Non-pigmented ciliary epithelial cell (primary cell): ENCODE results near the gene DNAJB14.
A peak's percentile ranks its signal among the peaks of the same experiment; 100 is the strongest.
"Not testable (repeated sequence)": the region's sequence is repeated elsewhere in the genome, so short reads cannot be mapped to it uniquely, and the experiment has no call there.

Experiments used
- DNase-seq: peaks from one replicate; pipeline ENCODE4 v3.0.0-alpha.2; 2010; ENCODE audit warnings: low read depth

The DNAJB14 gene

DNA sequence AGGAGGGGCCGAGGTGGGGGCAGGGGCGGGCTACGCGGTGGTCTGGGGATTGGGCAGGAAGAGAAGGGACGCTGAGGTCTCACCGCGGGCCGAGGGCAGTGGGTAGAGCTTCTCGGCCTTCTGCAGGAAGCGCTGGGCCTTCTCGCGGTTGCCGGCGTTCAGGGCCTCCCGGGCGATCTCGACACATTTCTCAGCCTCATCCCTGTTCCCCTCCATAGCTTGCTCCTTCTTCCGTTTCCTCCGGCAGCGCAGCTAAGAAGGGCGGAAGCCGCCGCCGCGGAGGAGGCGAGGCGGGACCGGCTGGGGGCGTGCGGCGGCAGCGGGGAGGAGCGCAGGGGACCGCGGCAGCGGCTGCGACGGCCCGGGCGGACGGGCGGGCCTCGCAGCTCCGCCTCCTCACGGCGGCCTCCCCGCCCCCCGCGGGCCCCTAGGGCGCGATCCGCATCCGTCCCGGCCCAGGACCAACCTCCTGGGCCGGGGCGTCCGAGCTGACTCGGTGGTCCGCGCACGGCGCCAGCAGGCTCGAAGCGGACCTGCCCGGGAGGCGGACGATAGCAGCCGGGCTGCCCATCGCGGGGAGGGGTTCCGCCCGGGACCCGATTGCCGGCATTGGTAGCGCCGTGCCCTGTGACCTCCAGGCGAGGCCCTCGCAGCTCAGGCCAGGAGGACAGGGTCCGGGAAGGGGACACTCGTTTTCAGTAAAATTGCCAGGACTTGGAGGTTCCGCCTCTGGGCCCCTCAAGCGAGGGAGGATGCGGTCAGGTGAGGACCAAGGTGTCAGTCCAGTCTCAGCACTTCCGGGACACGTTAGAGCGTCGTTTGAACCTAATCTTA is at the start of gene DNAJB14:
TSS of gene DNAJB14 (minus strand) at position 263 of the 834 bp plus-strand sequence. CDS start at position 216, 47 bp downstream.
- DNase-seq: no peak

DNA sequence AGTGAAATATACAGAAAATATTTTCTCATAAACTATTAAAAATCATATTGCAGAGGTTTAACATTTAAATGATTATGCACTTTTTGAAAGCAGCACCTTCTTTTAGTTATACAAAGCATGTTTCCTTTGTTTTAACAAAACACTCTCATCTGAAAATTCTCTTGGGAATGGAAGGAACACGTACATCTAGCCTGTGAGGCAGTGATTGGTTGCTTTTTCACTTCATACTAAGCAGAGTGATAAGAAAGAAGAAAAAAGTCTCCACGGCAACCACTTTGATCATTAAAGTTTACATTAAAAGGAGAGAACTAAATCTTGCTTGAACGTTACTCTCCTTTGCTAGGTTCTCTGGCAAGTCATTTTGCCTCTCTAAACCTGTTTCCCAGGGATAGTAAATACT is 45.3 kb upstream of the DNAJB14 start:
- no peak for DNase-seq

DNA sequence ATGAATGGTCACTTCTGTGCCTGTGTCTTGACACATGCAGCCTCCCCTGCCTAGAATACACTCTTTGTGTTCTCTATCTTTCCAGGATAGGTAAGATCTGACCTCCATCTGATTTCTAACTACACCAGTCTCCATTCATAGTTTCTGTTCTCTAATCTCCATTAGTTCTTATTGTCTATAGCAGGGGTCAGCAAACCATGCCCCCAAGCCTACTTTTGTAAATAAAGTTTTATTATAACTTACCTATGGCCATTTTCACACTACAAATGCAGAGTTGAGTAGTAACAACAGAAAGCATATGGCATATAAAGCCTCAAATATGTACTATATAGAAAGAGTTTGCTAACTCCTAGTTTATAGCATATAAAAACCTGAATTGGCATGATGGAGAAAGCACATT is 41.3 kb upstream of the DNAJB14 start:
- DNase-seq: no peak

DNA sequence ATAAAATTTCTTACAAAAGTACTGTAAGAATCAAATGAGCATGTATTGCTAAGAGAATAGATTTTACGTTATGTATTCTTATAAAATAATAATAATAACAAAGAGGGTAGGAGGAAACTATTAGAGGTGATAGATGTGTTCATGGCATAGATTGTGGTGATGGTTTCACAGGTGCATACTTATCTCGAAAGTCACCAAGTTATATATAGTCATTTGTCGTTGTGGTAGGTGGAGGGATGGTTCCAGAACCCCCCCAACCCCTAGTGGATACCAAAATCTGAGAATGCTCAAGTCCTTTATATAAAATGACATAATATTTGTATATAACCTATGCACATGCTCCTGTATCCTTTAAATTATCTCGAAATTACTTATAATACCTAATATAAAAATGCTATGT is 40.4 kb upstream of the DNAJB14 start:
- no peak for DNase-seq

DNA sequence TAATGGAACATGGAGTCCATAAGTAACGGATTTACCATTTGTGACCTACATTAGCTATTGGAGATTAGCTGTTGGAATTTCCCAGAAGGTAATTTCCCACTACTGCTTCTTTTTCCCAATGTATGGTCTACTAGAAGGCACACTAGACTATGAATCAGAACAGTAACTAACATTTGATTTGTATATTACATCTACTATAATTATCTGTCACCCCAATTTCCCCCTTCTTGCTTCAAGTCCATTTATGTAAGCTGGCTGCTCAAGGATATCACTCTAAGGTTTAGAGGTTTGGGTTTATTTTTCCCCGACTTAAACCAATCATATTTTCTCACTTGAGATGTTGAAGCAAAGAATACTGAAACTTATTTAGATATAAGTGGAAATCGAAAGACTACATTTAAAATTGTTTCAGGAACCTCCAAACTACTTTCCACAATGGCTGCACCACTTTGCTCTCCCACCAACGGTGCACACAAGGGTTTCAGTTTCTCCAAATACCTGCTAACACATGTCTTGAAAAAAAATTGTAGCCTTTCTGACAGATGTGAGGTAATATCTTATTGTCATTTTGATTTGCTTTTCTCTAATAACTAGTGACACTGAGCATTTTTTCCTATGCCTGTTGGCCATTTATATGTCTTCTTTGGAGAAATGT is 37.0 kb upstream of the DNAJB14 start:
- no peak for DNase-seq

DNA sequence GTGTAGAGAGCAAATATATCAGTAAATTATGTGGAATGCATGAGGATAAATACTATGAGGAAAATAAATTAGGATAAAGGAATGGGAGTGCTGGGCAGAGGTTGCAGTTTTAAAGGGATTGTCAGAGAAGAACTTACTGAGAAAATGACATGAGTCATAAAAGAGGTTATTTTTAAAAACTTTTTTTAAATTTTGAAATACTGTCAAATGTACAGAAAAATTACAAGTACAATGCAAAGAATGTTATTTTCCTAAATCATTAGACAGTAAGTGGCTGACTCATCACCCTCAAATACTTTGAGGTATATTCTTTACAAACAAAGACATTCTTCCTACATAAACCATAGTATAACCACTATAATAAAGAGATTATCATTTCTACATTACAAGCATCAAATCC is 33.5 kb upstream of the DNAJB14 start:
- no peak for DNase-seq

DNA sequence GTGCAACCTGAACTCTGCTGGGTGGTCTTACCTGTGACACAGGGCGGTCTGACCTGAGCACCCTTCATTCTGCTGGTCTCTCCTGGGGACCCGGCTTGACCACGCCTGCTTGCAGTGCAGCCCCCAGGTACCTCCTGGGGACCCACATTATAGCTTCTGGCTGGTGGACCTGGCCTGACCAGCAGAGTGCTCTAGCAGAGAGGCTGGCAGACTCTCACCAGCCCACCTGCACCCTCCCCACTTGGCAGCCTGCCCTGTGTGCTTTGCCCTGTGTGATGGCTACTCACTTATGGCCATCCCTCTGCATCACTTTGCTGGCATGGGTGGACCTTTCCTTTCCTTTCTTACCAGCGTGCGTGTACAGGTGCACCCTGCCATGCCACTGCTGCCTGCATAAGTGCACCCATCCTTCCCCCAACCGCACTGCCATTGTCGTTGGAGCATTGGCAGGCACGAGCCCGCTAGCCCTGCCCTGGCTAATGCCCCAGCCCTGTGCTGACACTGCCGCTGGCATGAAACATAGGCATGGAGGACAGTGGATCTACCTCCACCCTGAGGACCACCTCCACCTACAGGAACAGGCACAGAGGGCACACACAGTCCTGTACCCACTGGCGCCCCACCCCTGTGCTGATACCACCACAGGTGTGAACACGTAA is 25.2 kb upstream of the DNAJB14 start:
- no peak for DNase-seq

DNA sequence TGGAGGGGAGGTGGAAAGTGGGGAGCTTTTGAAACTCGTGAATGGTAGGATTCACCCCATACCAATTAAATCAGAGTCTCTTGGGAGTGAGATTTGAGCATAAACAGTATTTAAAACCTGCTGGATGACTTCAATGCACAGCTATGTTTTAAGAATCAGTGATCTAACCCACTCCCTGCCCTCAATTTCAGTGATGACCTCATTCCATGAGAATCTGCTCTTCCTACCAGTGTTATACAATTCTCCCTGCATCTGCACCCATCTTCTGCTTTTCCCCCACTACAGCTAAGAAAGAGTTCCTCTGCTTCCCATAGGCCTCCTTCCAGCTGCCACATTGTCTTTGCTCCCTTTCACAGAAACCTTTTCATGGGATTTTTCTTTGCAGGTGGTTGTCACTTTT is 21.9 kb upstream of the DNAJB14 start:
- DNase-seq: peak; percentile 83

- DNase-seq: no peak
These were observed 20.3 kb upstream of the DNAJB14 start for GRCh38 chr4:99966692-99967091.

- no peak for DNase-seq
These were observed 19.4 kb upstream of the DNAJB14 start for GRCh38 chr4:99965674-99966350.

DNA sequence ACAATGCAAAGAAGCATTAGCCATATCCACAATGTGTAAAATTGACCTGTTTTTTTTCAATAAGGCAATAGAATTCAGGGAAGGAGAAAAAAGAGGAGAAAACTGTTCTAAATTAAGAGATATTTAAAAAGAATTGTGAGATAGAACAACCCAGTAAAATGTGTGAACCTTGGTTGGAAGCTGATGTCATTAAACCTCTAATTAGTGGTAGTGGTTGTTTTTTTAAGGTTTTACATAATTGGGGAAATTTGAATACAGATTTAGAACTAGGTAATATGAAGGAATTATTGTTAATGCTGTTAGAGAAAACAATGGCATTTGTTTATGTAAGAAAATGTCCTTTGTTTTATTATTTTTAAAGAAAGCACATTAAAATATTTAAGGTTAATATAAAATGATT is 18.8 kb upstream of the DNAJB14 start:
- no peak for DNase-seq

DNA sequence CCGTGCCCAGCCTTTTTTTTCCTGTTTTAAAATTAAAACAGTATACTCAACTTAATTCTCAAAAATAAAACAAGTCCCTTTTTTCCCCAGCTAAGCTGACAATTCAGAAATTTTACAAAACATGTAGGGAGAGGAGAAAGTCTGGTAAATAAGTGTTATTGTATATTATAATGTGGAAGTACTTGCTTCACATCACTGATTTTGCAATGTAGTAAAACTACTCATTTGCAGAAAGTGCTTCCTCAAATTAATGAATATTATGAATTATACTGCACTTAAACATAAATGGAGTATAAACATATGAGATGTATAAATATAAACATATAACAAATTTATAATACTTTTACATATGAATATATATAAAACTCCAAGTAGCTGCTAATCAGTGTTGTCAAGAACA is 15.3 kb upstream of the DNAJB14 start:
- no peak for DNase-seq

- DNase-seq: no peak
These were observed 14.2 kb upstream of the DNAJB14 start for GRCh38 chr4:99960648-99961047.

DNA sequence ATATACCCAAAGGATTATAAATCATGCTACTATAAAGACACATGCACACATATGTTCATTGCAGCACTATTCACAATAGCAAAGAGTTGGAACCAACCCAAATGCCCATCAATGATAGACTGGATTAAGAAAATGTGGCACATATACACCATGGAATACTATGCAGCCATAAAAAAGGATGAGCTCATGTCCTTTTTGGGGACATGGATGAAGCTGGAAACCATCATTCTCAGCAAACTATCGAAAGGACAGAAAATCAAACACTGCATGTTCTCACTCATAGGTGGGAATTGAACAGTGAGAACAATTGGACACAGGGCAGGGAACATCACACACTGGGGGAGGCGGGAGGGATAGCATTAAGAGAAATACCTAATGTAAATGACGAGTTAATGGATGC is 11.8 kb upstream of the DNAJB14 start:
- DNase-seq: not testable (repeated sequence)

DNA sequence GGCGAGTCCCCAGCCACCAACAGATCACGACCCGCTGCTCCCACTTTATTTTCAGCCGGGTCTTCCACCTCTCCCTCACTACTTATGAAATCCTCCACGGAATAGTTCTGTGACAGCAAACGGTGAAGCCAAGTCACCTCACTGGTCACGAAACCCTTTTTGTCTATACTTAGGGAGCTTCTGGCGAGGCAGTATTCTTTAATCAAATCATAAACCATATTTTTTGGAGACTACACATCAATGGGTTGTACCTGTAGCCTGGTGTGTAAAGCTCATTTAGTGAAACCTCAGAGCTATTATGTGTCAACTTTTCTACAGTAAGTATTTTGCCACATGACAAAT is 4.5 kb upstream of the DNAJB14 start:
- DNase-seq: no peak

DNA sequence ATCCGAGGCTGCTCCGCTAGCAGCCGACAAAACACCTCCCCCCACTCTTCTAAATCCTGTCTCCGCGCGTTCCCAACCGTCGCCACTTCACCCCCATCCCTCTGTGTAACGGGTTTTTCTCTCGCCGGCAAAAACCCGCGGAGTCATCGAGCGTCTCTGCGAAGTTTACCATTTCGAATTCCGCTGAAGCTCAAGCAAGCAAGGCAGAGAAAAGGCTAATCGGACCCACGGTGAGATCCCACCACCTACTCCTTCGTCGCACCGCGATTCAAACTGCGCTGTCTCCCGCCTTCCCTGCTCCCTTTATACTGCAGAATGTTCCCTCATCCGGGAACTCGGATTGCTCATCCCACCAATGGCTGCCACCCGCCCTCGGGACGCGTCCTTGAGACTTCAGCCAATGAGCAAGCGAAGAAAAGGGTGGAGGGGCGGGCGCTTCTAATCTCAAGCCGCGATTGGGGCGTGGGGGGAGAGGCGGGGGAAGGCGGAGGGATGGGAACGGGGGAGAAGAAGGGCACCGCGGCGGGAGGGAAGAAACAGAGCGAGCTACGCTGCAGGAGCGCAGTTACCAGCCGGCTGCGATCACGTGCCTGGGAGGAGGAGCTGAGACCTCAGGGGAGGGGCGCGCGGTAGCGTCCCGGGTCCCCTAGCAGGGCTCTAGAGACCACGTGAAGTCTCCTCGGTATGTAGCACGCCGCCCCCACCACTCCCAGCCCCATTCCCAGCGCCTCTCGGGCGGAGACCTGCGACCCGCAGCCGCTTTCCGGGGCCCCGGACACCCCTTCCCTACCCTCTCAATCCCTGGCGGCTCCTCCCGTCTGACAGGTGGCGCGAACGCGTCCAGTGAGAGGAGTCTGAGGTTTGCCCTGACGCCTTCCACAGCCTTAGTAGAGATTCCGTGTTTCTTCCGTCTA is 3.8 kb upstream of the DNAJB14 start, which contains the start of gene H2AZ1:
TSS of gene H2AZ1 (minus strand) at position 277 of the 914 bp plus-strand sequence. CDS start at position 172, 105 bp downstream.
- peak; percentile 93 for DNase-seq

GRCh38 chr4:99949034-99949998 is 2.9 kb upstream of the DNAJB14 start:
- peak; percentile 84 for DNase-seq

- no peak for DNase-seq
These were observed 1.2 kb upstream of the DNAJB14 start for GRCh38 chr4:99947608-99948007.

DNA sequence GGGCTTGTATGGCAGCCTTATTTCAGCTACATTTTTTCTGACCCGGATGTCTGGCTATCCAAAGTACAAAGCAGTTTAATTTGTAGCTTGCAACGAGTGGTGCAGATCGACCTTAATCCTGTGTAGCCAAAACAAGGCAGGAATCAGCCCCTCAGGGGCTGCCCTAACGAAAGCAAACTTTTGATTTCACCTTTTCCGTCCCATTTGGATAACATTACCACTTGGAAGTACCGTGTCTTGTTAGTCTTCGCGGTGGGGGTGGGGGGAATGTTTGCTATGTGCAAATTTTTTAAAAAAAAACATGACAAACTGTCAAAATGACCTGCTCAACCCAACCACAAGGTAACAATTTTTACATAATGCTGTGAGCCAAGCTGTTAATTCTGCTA is 766 bp upstream of the DNAJB14 start:
- no peak for DNase-seq

DNA sequence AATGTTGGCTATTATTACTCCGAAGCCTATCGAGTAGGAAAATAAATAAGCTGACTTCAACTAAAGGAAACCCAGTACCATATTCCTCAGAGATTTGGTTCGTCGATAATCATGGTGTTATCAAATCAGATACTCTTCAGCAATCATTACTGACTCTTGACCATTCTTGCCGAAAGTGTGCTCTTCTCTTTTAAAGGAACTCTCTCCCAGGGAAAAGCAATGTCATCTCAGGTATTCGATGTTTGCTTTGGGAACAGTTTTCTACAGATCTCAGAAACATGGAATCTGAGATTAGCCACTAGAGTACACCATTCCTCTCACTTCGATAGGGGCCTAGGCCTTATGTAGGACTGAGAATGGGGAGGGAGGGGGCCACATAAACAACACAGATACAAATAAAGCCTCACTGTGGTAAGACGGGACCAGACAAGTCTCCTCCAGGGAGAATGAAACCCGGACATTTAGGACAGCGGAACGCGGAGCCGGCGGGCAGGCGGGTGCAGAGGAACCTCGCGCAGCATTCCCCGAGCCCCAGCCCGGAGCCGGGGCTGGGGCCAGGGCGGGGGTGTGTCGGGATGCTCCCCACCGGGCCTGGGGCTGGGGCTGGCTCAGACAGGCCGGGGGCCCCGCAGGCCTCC is 581 bp downstream of the DNAJB14 start:
- no peak for DNase-seq
